ENCODE measurements around the gene MRPL28. TPM values are rescaled to one million over a fixed set of nuclear protein-coding genes. Genes with fewer than 3 reads are reported as not detected.
A peak's percentile ranks its signal among the peaks of the same experiment; 100 is the strongest.
"Not testable (repeated sequence)": the region's sequence is repeated elsewhere in the genome, so short reads cannot be mapped to it uniquely, and the experiment has no call there.

MRPL28 gene
- total RNA-seq, 6 donors from 2014 or later, result 48.8 to 83.9 (median 58.4) TPM

- H3K4me1 ChIP-seq, result peaks cover 28 to 48% (median 43%) of the 10 kb centered on the region in 4 donors
- peaks cover 0 to 27% (median 23%) of the 10 kb centered on the region in 4 donors for H3K36me3 ChIP-seq
- DNase-seq, result peak in 1 of 2 donors; percentile 45
- no peaks in the 10 kb centered on the region for H3K9me3 ChIP-seq
- peak overlapping the region; percentile 35 to 95 (median 85) for H3K27ac ChIP-seq
- no peak for ATAC-seq (ENCODE audit: low FRiP score in 2 of 2)
- H3K4me3 ChIP-seq, result peak overlapping the region in 3 of 4 donors; percentile 98 to 100 (median 98)
- no peaks in the 10 kb centered on the region for H3K27me3 ChIP-seq
- 73 to 95% methylated on average over 23 of the region's 27 CpGs for WGBS, 2 donors
- no peak for TF ChIP-seq CTCF (IDR thresholded peaks at IDR 0.05)
- no peak for TF ChIP-seq POLR2AphosphoS5 (IDR thresholded peaks at IDR 0.05)
- TF ChIP-seq POLR2A (IDR thresholded peaks at IDR 0.05), result no peak
- no peak for TF ChIP-seq EP300 (IDR thresholded peaks at IDR 0.05)
Observed at GRCh38 chr16:379961-380761, 9.8 kb upstream of the MRPL28 start.

- TF ChIP-seq EP300 (IDR thresholded peaks at IDR 0.05) (no peak), CTCF (IDR thresholded peaks at IDR 0.05) (no peak), POLR2AphosphoS5 (IDR thresholded peaks at IDR 0.05) (peak in 1 of 2 donors; percentile 28), POLR2A (IDR thresholded peaks at IDR 0.05) (peak in 2 of 4 donors; percentile 18 to 27)
- H3K4me3 ChIP-seq, result peak overlapping the region in 1 of 4 donors; percentile 8
- H3K27ac ChIP-seq, result peak overlapping the region; percentile 35 to 95 (median 66)
- DNase-seq (peak; percentile 86 to 95), ATAC-seq (ENCODE audit: low FRiP score in 2 of 2) (peak; percentile 4 to 86)
- no peaks in the 10 kb centered on the region for H3K9me3 ChIP-seq
- 53 to 80% methylated on average over 2 to 8 of the region's 16 CpGs for WGBS, 2 donors
- peaks cover 28 to 46% (median 42%) of the 10 kb centered on the region in 4 donors for H3K4me1 ChIP-seq
- H3K36me3 ChIP-seq, result peaks cover 0 to 35% (median 31%) of the 10 kb centered on the region in 4 donors
- no peaks in the 10 kb centered on the region for H3K27me3 ChIP-seq
Observed at GRCh38 chr16:379183-379960, 9.0 kb upstream of the MRPL28 start.

GRCh38 chr16:378821-379182 is 8.5 kb upstream of the MRPL28 start:
- DNase-seq (peak in 1 of 2 donors; percentile 57), ATAC-seq (ENCODE audit: low FRiP score in 2 of 2) (no peak)
- Histone ChIP-seq H3K9me3 (no peaks in the 10 kb centered on the region), H3K27ac (peak overlapping the region in 1 of 4 donors; percentile 95), H3K36me3 (peaks cover 0 to 41% (median 37%) of the 10 kb centered on the region in 4 donors), H3K4me1 (peaks cover 28 to 42% (median 36%) of the 10 kb centered on the region in 4 donors), H3K4me3 (no peak overlapping the region), H3K27me3 (no peaks in the 10 kb centered on the region)
- 69 to 85% methylated on average over 6 to 14 of the region's 14 CpGs for WGBS, 2 donors
- TF ChIP-seq POLR2AphosphoS5 (IDR thresholded peaks at IDR 0.05) (no peak), CTCF (IDR thresholded peaks at IDR 0.05) (no peak), EP300 (IDR thresholded peaks at IDR 0.05) (no peak), POLR2A (IDR thresholded peaks at IDR 0.05) (no peak)

GRCh38 chr16:378113-378820 is 7.9 kb upstream of the MRPL28 start:
- 95% methylated on average over 28 to 30 of the region's 36 CpGs for WGBS, 2 donors
- ATAC-seq (ENCODE audit: low FRiP score in 2 of 2); H3K27ac ChIP-seq; H3K4me3 ChIP-seq; H3K9me3 ChIP-seq; H3K27me3 ChIP-seq: not testable (repeated sequence)
- DNase-seq, result peak in 1 of 2 donors; percentile 49
- Histone ChIP-seq H3K4me1 (peaks cover 23 to 37% (median 31%) of the 10 kb centered on the region in 4 donors), H3K36me3 (peaks cover 0 to 46% (median 42%) of the 10 kb centered on the region in 4 donors)
